ENCODE measurements around the gene CLEC16A.

The CLEC16A gene

DNA sequence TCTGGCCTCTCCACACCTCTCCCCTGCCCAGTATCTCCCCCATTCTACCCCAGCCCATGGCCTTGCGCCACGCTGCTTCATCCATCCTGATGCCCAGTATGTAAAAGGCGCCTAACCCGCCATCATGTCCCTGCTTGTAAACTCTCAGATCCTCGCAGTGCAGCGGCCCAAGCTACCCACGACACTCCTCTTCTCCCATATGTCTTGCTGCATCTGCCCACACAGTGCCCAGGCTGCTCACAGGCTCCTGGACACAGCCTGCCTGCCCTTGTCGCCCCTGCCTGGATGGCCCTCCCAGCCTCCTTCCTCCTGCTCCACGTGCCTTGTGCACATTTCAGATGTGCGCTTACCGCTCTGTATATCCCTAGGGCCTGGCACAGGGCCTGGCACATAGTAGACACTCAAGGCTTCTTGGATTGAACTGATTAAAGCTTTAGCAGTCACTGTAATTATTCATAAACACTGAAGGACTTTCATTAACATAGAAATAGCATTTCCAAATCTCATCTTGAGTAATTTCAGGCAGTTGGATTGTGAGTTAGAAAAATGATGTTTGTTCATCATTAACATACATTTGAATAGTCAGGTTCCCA is 129.1 kb downstream of the CLEC16A start:
- in situ Hi-C loops (cut with MboI; ENCODE audit: low sequenced_read_pairs) = no loop called here

DNA sequence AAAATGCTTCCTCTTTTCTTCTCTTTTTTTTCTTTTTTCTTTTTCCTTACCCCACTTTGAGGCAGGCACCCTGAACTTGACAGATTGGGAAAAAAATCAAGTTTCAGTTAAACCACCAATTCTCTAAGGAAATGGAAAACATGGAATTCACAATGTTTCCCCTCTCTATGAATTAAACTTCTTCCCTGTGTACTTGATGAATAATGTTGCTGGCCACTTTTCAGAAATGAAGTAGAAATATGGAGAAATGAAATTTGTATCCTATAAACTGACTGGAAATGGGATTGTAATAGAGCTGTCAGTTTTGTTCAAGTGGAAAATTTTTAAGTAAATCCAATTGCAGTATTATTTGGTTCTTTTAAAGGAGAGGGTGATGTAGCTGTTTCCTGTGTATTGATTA is 129.8 kb downstream of the CLEC16A start:
- in situ Hi-C loops (cut with MboI; ENCODE audit: low sequenced_read_pairs) = no loop called here

DNA sequence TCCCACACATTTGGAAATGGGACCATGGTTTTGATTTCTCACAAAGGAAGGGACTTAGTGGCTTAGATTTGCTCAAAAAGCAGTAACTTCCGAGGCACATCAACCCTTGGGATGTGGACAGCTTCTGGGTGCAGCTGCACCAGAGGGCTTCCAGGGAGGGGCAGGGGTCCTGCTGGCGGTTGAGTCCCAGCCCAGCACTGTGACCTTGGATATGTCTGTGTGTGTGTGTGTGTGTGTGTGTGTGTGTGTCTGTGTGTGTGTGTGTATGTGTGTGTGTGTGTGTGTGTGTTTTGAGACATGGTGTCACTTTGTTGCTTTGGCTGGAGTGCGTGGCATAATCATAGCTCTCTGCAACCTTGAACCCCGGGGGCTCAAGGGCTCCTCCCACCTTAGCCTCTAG is 130.8 kb downstream of the CLEC16A start:
- in situ Hi-C loops (cut with MboI; ENCODE audit: low sequenced_read_pairs) = no loop called here

DNA sequence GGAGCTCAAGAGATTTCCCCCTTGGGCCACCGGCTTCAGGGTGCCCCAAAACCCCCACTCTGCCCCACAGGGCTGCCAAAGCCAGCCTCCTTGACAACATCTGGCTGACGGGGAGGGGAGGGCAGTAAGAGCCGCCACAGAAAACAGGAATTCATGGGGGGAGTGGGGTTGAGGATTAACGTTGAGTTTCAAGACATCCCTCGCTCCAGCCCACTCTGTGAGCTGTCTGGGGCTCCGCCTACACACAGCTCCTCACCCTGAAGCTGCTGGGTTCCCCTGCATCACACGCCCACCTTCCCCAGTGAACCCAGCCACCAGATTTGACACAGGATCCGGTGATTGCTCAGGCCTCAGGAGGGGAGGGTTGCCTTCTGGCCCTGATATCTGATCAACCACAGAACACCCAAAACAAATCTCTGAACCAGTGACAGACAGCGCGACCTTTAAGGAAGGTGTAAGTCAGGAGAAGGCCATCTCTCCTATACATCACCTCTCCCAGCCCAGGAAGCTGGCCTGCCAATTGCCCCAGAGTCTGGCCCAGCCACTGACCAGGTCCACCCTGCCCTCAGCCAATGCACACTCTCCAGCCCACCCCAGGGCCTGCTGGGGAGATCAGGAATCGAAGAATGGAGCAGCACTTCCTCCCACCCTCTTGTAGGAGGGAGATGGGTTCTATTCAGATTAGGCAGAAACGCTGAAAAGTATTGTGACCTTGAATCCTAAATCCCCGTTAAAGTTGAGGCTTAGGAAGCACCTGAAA is 132.1 kb downstream of the CLEC16A start:
- in situ Hi-C loops (cut with MboI; ENCODE audit: low sequenced_read_pairs) = no loop called here

DNA sequence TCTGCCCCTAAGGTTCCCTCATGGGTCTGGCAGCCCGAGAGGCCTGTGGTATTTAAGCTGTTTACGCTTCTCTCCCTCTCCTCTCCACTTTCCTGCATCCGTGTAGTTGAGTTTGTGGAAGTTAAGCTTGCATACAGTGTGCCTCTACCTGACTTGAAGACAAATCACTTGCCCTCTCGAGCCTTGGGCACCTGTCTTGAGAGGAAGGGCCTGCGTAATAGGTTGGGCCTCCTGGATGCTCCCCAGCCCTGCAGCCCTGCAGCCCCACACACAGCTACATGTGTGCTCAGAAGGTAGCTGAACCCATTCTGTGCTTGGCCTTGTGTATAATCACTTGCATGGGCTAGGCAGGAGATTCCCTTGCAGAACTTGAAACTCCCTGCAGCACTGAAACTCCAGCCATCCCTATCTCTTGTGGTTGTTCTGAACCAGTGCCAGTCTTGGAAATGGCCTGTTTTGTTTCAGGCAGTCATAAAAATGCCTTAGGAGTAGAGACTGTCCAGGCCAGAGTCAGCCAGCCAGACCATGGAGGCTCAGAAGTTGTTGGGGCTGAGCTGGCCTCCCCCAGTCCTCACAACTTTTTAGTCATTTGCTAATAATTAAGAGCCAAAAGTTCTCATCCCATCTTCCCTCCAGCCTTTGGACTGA is 134.6 kb downstream of the CLEC16A start:
- in situ Hi-C loops (cut with MboI; ENCODE audit: low sequenced_read_pairs) = no loop called here

DNA sequence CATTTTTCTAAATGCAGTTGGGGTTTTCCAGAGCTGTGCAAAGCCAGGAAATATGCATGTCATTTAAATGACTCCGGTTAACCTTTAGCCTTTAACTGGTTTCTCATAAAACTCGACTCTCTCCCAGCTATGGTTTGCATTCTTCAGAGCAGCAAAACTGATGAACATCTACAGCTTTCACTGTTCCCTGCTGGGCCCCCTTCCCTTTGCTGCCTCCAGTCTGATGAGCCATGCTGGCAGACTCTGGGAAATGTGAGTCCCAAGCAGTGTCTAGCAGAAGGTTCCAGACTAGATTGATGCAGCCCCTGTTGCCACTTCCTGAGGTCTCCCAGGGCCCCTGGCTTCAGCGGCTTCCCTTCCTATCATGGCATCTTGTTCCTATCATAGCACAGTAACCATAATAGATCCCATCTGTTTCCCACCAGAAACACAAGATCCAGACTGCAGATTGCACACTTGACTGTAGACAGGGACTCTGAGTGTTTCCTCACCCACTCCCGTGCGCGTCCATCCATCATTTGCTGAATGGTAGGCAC is 135.4 kb downstream of the CLEC16A start:
- in situ Hi-C loops (cut with MboI; ENCODE audit: low sequenced_read_pairs) = no loop called here

DNA sequence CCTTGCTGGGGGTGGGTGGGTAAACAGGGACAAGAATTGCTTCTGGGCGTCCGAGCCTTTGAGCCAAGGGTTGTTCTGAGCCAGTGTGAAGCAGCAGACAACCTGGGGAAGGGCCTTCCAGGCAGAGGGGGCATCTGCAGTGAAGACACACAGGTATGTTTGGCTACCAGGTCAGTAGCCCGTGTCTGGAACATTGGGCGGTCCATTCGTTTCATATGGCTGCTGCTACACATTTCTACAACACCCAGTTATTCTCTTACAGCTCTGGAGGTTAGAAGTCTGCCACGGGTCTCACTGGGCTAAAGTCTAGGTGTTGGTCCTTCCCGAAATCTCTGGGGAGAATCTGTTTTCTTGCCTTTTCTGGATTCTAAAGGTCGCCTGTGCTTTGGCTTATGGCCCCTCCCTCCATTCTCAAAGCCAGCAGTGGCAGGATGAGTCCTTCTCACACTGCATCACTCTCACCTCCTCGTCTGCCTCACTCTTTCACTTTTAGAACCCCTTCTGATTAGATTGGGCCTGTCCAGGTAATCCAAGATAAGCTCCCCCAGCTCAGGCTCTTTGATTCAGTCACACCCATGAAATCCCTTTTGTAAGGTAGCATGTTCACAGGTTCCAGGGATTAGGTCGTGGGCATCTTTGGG is 136.1 kb downstream of the CLEC16A start:
- in situ Hi-C loops (cut with MboI; ENCODE audit: low sequenced_read_pairs) = no loop called here

DNA sequence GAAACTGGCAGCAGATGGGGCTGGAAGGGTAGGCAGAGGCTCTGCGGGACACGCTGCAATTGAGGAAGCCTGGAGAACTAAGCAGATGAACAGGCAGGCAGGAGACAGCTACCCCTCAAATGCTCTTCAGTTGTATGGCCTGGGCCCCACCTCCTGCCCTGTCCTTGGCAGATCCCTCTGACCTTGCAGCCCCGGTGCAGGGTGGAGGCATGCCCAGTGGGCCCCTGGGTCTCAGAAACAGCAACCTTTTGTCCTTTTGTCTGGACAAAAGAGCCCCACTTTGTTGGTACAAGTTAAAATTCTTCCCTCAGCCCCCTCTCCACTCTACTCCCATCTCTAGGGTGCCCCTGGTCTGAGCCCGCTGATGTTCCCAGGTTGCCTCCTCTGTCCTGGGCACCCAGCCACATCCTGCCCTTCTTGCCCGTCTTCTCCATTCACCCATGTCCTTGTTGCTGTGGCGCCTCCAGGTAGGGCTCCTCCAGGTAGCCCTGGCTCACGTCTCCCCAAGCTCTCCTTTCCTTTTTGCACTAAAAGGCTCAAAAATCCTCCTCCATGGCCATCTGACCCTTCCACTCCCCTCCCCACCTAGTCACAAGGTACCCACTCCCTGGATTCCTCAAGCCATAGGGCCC is 136.8 kb downstream of the CLEC16A start:
- in situ Hi-C loops (cut with MboI; ENCODE audit: low sequenced_read_pairs) = no loop called here

DNA sequence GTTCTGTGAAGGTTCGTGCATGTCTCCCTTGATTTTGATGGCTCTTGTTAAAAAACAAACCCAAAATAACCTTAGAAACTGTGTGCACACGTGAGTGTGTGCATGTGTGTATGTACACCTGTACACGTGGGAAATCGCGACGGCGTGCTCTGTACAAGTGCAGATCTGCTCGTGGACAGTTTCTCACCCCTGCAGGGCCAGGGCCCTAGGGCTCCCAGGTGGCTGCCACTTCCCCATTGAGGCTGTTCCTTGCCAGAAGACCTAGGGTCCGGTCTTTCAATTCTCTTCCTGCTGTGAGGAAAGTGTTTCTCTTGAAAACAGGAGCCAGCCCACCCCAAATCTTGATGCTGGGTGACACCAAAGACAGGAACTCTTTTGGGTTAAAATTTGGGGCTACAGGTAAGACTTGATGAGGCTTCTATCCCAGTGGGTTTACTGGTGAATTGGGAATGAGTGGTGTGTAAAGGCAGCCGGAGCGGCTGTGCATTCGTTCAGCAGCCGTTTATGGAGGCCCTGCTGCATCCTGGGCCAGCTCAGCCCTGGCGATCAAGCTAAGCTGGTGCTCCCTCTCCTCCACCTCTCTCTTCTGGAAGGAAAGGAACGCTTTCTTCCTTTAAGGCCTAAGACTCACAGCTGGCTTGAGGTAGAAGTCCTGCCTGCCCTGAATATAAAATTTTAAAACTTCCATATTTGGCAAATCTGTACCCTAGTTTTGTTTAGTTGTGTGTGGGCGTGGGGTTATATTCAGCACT is 137.9 kb downstream of the CLEC16A start:
- in situ Hi-C loops (cut with MboI; ENCODE audit: low sequenced_read_pairs) = no loop called here

DNA sequence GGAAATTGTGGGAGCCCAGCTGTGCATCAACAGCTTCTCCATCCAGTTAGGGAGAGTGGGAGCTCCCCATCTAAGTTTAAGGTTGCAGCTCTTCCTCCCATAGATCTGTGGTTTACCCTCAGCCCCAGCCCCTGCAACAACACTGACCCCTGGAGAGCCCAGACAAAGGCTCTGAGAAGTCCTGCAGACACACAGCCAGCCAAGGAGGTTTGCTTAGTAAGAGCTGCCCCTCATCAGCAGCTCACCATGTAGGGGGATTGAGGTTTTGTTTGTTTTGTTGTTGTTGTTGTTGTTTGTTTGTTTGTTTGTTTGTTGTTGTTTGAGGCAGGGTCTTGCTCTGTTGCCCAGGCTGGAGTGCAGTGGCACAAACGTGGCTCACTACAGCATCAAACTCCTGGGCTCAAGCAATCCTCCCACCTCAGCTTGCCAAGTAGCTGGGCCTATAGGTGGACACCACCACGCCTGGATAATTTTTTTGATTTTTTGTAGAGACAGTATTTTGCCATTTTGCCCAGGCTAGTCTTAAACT is 138.6 kb downstream of the CLEC16A start:
- in situ Hi-C loops (cut with MboI; ENCODE audit: low sequenced_read_pairs) = no loop called here

DNA sequence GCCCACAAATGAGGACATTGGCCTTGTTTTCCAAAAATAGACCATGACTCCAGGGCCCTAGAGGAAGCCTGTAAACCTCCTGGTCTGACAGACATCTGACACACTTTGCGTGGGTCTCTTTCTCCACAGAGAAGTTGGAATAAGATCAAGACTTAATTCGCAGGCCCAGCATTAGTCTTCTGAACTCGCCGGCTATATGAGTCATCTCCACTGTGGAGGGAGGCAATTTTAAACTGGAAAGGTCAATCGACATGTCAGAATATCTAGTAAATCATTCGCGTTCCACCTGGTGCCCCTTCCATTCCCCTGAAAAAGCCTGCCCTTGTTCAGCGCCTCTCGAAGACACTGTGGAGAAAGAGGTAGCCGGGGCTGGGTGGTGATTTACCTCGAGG is 140.1 kb downstream of the CLEC16A start:
- in situ Hi-C loops (cut with MboI; ENCODE audit: low sequenced_read_pairs) = no loop called here

DNA sequence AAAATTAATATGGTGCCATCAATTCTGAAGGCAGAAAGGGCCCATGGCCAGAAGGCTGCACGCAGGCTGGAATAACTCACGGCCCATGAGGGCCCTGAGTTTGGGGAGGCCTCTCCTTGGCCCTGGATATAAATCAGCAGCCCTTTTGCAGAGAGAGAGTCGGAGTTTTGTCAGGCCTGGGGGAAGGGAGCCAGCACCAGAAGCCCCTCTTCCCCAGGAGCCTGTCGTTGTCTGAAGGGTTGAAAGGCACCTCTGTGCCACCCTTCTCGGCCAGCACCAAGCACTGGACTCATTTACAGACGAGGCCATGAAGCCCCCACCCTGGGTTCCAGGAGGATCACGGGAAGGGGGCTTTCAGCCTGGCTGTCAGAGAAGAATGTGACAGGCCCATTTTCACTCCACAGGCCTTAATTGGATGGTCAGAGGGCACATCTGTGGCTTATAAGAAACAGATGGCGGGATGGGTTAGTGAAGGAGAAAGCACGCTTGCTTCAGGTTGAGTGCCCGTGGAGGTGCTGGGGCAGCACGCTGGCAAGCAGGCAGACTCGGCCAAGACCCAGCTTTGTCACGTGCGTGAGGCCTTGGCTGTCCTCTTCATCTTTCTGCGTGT is 140.6 kb downstream of the CLEC16A start:
- in situ Hi-C loops (cut with MboI; ENCODE audit: low sequenced_read_pairs) = no loop called here

DNA sequence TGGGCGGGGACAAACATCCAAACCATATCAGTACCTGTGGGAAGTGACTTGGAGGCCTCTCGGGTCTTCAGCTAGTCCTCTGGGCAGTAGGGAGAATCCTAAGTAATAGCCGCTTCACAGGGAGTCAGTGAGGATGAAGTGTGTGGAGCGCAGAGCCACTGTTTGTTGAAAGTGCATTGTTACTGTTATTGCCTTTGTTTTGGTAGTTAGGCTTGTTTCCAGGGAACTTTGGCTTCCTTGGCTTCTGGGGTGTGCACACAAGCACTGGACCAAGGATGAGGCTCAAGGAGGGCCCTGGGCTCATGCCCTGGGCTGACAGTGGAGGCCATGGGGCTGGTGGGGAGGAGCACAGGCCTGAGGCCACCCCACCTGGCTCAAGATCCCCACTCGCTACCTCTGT is 141.6 kb downstream of the CLEC16A start:
- in situ Hi-C loops (cut with MboI; ENCODE audit: low sequenced_read_pairs) = no loop called here

DNA sequence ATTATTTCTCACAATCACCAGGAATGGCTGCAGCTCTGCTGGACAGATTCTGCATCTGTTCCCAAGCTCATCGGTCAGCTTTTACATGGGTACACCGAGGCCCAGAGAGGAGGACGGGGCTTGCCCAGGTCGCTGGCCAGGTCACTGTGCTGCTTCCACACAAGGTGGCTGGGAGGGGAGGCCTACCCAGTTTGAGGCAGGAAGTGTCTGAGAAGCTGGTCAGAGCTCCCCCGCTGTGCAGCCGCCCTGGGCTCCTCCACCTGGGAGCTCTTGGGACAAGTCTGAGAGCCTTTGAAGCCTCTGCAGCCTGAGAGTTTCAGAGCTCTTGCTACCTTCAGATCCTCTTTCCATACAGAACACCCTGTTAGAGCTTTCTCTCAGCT is 143.3 kb downstream of the CLEC16A start:
- in situ Hi-C loops (cut with MboI; ENCODE audit: low sequenced_read_pairs) = no loop called here

DNA sequence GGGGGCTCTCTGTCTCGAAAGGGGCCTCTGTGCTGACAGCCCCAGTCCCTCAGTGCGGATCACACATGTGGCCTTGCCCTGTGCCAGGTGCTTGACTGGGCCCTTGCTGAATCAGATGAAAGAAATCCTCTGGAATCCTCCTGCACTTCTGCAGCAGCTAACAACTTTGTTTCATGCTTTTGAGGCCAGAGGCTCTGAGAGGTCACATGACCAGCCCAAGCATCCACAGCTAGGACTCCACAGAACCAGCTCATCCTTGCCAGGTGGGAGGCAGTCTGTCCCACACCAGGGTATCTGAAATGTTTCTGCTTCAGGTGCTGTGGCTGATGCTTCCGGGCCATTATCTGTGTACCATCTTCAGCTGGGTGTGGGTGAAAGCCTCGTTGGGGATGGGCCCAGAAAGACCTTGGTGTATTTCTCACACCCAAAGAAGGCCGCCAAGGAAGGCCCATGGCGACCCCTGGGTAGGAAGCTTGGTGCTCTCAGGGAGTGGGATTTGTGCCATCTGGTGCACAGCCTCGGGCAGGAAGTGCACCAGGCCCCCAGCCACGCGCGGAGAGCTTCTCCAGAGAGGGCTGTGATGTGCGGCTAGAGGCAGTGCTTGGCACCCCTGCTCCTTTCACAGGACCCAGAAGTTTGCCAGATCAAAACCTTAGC is 143.8 kb downstream of the CLEC16A start:
- in situ Hi-C loops (cut with MboI; ENCODE audit: low sequenced_read_pairs) = no loop called here

DNA sequence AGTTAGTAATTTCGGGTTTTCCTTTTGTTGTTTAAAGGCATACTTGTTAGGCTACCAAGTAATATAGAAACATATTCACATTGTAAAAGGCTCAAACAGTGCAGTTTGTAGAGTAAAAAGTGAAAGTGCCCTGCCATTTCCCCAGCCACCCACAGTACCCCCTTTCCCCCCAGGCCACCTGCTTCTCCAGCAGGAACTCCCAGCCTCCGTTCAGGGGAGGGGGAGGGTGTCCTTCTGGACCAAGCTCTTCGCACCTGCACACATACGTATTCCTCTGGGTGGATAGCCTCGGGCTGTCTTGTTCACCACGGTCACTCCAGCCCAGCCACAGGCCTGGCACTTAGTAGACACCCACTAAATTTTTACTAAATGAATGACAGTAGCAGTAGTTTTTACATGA is 144.5 kb downstream of the CLEC16A start:
- in situ Hi-C loops (cut with MboI; ENCODE audit: low sequenced_read_pairs) = no loop called here

DNA sequence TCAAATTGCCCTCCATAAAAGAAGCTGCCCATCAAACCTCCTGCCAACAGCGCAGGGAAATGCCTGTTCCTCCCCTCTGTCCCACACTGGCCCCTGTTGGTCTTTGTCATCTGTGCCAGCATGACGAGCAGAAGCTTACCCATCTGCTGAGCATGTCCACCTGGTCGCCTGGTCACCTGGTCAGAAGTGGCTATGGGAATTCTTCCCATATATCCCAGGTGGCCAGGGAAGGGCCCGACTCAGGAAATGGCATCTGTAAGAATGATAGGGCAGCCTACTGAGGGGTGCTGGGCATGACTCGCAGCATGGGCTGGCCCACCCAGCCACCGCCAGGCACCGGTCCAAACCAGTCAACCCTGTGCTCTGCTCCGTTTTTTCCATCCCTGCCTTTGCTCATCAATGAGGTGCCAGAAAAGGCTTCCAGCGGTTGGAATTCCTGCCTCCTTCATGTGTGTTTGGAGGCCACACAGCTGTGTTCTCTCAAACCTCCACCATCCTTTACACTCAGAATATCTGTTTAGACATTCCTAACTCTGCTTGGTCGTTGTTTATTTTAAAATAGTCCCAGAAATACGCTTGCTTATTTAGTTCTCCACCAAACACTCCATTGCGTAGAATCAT is 145.2 kb downstream of the CLEC16A start:
- in situ Hi-C loops (cut with MboI; ENCODE audit: low sequenced_read_pairs) = no loop called here

DNA sequence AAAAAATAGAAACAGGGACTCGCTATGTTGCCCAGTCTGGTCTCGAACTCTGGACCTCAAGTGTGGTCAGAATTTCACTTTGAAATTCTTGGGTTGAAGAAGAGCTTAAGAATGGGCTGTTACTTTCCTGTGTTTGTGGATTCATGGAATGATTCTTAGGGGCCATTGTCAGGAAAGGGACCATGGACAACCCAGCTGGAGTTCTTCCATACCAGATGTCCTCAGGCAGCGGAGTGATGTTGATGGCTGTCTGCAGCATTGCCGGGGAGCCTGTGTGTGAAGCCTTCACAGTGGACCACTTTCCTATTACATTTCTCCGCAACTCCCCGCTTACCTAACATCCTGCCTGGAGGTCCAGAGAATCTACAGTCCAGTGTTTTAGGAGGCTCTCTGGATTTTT is 145.9 kb downstream of the CLEC16A start:
- in situ Hi-C loops (cut with MboI; ENCODE audit: low sequenced_read_pairs) = no loop called here

Data from HL-60/S4 treated with retinoic acid at 250 ng/mL for 4 days and 3 days (cell line).